PC-9 (cell line): Measurements from ENCODE around the gene PERP. TPM values are rescaled to one million over a fixed set of nuclear protein-coding genes. Genes with fewer than 3 reads are reported as not detected.

Source experiments
- BruUV-seq: library from RNA; stranded (reverse); fragments of 400-500 nt; replicated peaks from 2 replicates; lab custom pipeline; 2021; lab: Mats Ljungman, UMichigan
- CTCF ChIA-PET: fragments of 300-600 bp; sonication (Branson Sonifier 250); formaldehyde crosslinking; loops from one replicate; lab custom pipeline; 2022; ENCODE audit warnings: antibody characterized with exemption; lab: Charles Lee
- POLR2A ChIA-PET: fragments of 300-600 bp; sonication (Branson Sonifier 250); formaldehyde crosslinking; loops from one replicate; lab custom pipeline; 2022; ENCODE audit warnings: antibody characterized with exemption; ENCODE audit not compliant: unreplicated experiment; lab: Charles Lee
- DNase-seq, 2 experiments: peaks; one replicate each; pipeline versions ENCODE4 v3.0.0 to v3.0.0-alpha.2; 2015 to 2022; ENCODE audit warnings: mixed read lengths in 1 of 2
- H2AFZ ChIP-seq: fragments of 200-600 bp; sonication (generic); 2 replicates; pipeline ENCODE4 v1.8.1; 2017; ENCODE audit warnings: antibody characterized with exemption
- H3F3A ChIP-seq: fragments of 200-600 bp; sonication (generic); 2 replicates; pipeline ENCODE4 v1.8.1; 2017; ENCODE audit warnings: antibody characterized with exemption, mild to moderate bottlenecking, low read depth; ENCODE audit not compliant: insufficient read depth
- H3K27ac ChIP-seq: fragments of 200-600 bp; sonication (generic); 2 replicates; pipeline ENCODE4 v1.6.1; 2016; ENCODE audit warnings: mixed run types
- H3K27me3 ChIP-seq: fragments of 200-600 bp; sonication (generic); 2 replicates; pipeline ENCODE4 v1.6.1; 2016; ENCODE audit warnings: low read depth, mixed run types; ENCODE audit not compliant: insufficient read depth
- H3K36me3 ChIP-seq: fragments of 200-600 bp; sonication (generic); 2 replicates; pipeline ENCODE4 v1.6.1; 2016; ENCODE audit warnings: low read depth, mixed run types
- H3K4me1 ChIP-seq: fragments of 200-600 bp; sonication (generic); replicated peaks from 2 replicates; pipeline ENCODE4 v1.6.1; 2016; ENCODE audit warnings: mixed run types; ENCODE audit not compliant: insufficient read depth
- H3K4me2 ChIP-seq: fragments of 200-600 bp; sonication (generic); 2 replicates; pipeline ENCODE4 v1.6.1; 2017; ENCODE audit warnings: mixed run types
- H3K4me3 ChIP-seq: fragments of 200-600 bp; sonication (generic); 2 replicates; pipeline ENCODE4 v1.6.1; 2016; ENCODE audit warnings: mixed run types
- H3K79me2 ChIP-seq: fragments of 200-600 bp; sonication (generic); 2 replicates; pipeline ENCODE4 v1.6.1; 2017; ENCODE audit warnings: low read depth, mixed run types
- H3K9me2 ChIP-seq: fragments of 200-600 bp; sonication (generic); 2 replicates; pipeline ENCODE4 v1.8.1; 2017; ENCODE audit warnings: mild to moderate bottlenecking; ENCODE audit not compliant: insufficient read depth
- H3K9me3 ChIP-seq: fragments of 200-600 bp; sonication (generic); 2 replicates; pipeline ENCODE4 v1.8.1; 2016; ENCODE audit warnings: low read depth; ENCODE audit not compliant: insufficient read depth
- H4K20me1 ChIP-seq: fragments of 200-600 bp; sonication (generic); 2 replicates; pipeline ENCODE4 v1.8.1; 2017; ENCODE audit not compliant: insufficient read depth
- EZH2 ChIP-seq: fragments of 200-600 bp; sonication (generic); IDR thresholded peaks from 2 replicates; pipeline ENCODE4 v1.8.0; 2017; ENCODE audit warnings: antibody characterized with exemption, low read depth
- intact Hi-C: fragments of 100-400 bp; cut with micrococcal nuclease; formaldehyde crosslinking; loops from one replicate; pipeline ENCODE4 v1.10.0; 2022; ENCODE audit not compliant: unreplicated experiment
- total RNA-seq: library from RNA; stranded (reverse); gene quantifications from 2 replicates; pipeline ENCODE4 v1.2.3, GENCODE V29; 2021
- TF ChIP-seq, protein P1 (sequence below): fragments of 200-600 bp; sonication (generic); conservative IDR thresholded peaks from 2 replicates; pipeline ENCODE4 v1.6.1; 2017; ENCODE audit warnings: mixed run types, antibody characterized with exemption, mild to moderate bottlenecking, moderate library complexity

PERP gene
- total RNA-seq, 1 experiment from 2014 or later: 93.0 TPM

DNA sequence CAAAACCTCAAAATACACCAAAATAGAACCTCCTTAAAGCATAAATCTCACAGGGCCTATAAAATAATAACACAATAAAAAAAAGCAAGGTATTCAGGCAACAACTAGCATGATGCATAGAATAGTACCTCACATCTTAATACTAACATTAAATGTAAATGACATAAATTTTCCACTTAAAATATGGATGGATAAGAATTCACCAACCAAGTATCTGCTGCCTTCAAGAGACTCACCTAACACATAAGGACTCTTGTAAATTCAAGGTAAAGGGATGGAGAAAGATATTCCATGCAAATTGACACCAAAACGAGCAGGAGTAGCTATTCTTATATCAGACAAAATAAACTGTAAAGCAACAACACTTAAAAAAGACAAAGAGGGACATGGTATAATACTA is 52.2 kb downstream of the PERP start:
- intact Hi-C loops: no loop called here
- no peak overlapping the region for H3K27ac ChIP-seq
- no peak overlapping the region for H3K4me2 ChIP-seq
- H4K20me1 ChIP-seq: no peaks in the 10 kb centered on the region
- H3F3A ChIP-seq: no peaks in the 10 kb centered on the region
- H3K27me3 ChIP-seq: no peaks in the 10 kb centered on the region
- H3K36me3 ChIP-seq: no peaks in the 10 kb centered on the region
- DNase-seq: no peak
- no peak overlapping the region for H2AFZ ChIP-seq
- CTCF ChIA-PET: no interaction called here
- H3K79me2 ChIP-seq: no peaks in the 10 kb centered on the region
- no peaks in the 10 kb centered on the region for H3K9me2 ChIP-seq
- H3K9me3 ChIP-seq: no peaks in the 10 kb centered on the region; the same call in 1 of the 2 replicates
- no peak overlapping the region for H3K4me3 ChIP-seq
- BruUV-seq: no TSS peak
- peaks cover 13% of the 10 kb centered on the region for H3K4me1 ChIP-seq
- TF ChIP-seq, protein P1, sequence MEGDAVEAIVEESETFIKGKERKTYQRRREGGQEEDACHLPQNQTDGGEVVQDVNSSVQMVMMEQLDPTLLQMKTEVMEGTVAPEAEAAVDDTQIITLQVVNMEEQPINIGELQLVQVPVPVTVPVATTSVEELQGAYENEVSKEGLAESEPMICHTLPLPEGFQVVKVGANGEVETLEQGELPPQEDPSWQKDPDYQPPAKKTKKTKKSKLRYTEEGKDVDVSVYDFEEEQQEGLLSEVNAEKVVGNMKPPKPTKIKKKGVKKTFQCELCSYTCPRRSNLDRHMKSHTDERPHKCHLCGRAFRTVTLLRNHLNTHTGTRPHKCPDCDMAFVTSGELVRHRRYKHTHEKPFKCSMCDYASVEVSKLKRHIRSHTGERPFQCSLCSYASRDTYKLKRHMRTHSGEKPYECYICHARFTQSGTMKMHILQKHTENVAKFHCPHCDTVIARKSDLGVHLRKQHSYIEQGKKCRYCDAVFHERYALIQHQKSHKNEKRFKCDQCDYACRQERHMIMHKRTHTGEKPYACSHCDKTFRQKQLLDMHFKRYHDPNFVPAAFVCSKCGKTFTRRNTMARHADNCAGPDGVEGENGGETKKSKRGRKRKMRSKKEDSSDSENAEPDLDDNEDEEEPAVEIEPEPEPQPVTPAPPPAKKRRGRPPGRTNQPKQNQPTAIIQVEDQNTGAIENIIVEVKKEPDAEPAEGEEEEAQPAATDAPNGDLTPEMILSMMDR: no peak
- no peak for TF ChIP-seq EZH2
- POLR2A ChIA-PET: no interaction called here

DNA sequence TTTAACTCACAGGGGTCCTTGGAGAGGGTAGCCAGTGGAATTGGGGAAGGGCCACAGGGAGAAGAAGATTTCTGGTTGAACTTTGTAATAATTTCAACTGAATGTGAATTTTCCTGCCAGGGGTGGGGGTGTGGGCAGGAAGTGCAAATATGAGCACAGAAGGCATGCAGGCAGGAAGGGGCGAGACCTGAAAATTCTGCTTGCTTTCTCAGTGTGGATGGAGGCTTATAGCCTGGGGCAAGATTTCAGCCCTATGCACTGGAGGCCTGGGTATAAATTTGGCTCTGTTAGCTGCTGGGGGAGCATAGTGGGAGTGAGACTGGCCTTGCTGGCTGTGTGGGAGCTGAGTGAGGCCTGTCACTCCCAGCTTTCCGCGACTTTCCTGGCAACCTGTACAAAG is 54.4 kb downstream of the PERP start:
- intact Hi-C loops: no loop called here
- Histone ChIP-seq H2AFZ (no peak overlapping the region), H3K9me3 (no peaks in the 10 kb centered on the region; the same call in 1 of the 2 replicates), H3K4me3 (no peak overlapping the region), H3K4me1 (peaks cover 13% of the 10 kb centered on the region), H3K4me2 (peak overlapping the region; percentile 22; the same call in 1 of the 2 replicates), H4K20me1 (no peaks in the 10 kb centered on the region), H3K79me2 (no peaks in the 10 kb centered on the region), H3K27ac (no peak overlapping the region), H3K9me2 (no peaks in the 10 kb centered on the region), H3K27me3 (no peaks in the 10 kb centered on the region), H3K36me3 (no peaks in the 10 kb centered on the region), H3F3A (no peaks in the 10 kb centered on the region)
- POLR2A ChIA-PET: no interaction called here
- BruUV-seq: no TSS peak
- TF ChIP-seq, protein P1: no peak
- TF ChIP-seq EZH2: no peak
- CTCF ChIA-PET: no interaction called here
- DNase-seq: peak in 1 of 2 experiments; percentile 21

DNA sequence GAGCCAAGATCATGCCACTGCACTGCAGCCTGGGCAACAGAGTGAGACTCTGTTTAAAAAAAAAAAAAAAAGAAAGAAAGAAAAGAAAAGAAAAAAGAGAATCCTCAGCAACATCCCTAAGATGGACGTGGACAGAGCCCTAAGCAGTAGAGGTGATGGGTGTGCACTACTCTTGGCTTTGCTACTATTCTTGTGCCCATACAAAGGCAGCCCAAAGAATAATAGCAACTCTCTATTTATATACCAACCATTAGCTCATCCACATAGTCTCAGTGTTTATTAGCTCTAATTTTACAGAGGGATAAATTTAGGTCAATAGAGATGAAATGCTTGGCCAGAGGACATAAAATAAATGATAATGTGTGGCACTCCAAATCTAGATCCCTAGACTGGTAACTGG is 62.2 kb downstream of the PERP start:
- intact Hi-C loops: no loop called here
- Histone ChIP-seq H3K36me3 (no peaks in the 10 kb centered on the region), H3K9me2 (no peaks in the 10 kb centered on the region), H3K9me3 (no peaks in the 10 kb centered on the region; the same call in 1 of the 2 replicates), H3K27ac (no peak overlapping the region), H3K27me3 (no peaks in the 10 kb centered on the region), H2AFZ (no peak overlapping the region), H4K20me1 (no peaks in the 10 kb centered on the region), H3K79me2 (no peaks in the 10 kb centered on the region), H3K4me1 (no peaks in the 10 kb centered on the region), H3K4me2 (no peak overlapping the region), H3F3A (no peaks in the 10 kb centered on the region), H3K4me3 (no peak overlapping the region)
- CTCF ChIA-PET: interaction anchor here (0.7 kb wide), 1 partner anchor 9 kb away, joined by 4 read pairs; no protein-coding TSS in a partner anchor
- BruUV-seq: no TSS peak
- POLR2A ChIA-PET: no interaction called here
- no peak for DNase-seq
- TF ChIP-seq, protein P1: no peak
- no peak for TF ChIP-seq EZH2
